Epithelial cell of proximal tubule (primary cell): Measurements from ENCODE around the gene PSD4. TPM values are rescaled to one million over a fixed set of nuclear protein-coding genes. Genes with fewer than 3 reads are reported as not detected.

Source experiments
- DNase-seq: peaks from one replicate; pipeline ENCODE4 v3.0.0-alpha.2; 2011; ENCODE audit warnings: low read depth
- H3K4me3 ChIP-seq: 2 replicates; pipeline ENCODE4 v1.5.1; 2011; ENCODE audit warnings: low read depth, mild to moderate bottlenecking, low read length
- total RNA-seq: library from RNA; depleted of rRNA; stranded (reverse); fragments of >200 nt; gene quantifications from 2 replicates; pipeline ENCODE4 v1.2.3, GENCODE V29; 2015
- TF ChIP-seq, protein P1 (sequence below): conservative IDR thresholded peaks from 2 replicates; pipeline ENCODE4 v1.5.1; 2012; ENCODE audit warnings: low read depth, mild to moderate bottlenecking, low read length

Gene PSD4
- total RNA-seq, 1 donor from 2014 or later = 7.3 TPM

DNA sequence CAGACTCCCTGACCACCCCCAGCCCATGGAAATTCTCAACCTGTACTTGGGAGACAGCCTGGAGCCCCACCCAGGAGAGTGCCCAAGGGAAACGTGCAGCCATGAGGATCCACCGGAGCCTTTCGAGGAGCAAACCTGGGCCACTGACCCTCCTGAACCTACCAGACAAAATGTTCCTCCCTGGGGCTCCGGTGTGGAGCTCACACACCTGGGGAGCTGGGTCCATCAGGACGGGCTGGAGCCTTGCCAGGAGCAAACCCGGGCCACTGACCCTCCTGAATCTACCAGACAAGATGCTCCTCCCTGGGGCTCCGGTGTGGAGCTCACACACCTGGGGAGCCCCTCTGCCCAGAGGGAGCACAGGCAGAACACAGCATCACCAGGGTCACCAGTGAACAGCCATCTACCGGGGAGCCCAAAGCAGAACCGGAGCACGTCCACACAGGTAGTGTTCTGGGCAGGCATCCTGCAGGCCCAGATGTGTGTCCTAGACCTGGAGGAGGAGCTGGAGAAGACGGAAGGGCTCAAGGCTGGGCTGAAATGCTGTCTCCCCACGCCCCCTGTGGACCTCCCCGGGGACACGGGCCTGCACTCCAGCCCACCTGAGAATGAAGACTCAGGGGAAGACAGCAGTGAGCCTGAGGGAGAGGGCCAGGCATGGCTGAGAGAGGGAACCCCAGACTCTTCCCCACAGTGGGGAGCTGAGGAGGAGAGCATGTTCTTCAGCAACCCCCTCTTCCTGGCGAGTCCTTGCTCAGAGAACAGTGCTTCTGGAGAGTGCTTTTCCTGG is 8.9 kb downstream of the PSD4 start:
- TF ChIP-seq, protein P1, sequence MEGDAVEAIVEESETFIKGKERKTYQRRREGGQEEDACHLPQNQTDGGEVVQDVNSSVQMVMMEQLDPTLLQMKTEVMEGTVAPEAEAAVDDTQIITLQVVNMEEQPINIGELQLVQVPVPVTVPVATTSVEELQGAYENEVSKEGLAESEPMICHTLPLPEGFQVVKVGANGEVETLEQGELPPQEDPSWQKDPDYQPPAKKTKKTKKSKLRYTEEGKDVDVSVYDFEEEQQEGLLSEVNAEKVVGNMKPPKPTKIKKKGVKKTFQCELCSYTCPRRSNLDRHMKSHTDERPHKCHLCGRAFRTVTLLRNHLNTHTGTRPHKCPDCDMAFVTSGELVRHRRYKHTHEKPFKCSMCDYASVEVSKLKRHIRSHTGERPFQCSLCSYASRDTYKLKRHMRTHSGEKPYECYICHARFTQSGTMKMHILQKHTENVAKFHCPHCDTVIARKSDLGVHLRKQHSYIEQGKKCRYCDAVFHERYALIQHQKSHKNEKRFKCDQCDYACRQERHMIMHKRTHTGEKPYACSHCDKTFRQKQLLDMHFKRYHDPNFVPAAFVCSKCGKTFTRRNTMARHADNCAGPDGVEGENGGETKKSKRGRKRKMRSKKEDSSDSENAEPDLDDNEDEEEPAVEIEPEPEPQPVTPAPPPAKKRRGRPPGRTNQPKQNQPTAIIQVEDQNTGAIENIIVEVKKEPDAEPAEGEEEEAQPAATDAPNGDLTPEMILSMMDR = no peak
- DNase-seq = no peak
- H3K4me3 ChIP-seq = no peak overlapping the region

DNA sequence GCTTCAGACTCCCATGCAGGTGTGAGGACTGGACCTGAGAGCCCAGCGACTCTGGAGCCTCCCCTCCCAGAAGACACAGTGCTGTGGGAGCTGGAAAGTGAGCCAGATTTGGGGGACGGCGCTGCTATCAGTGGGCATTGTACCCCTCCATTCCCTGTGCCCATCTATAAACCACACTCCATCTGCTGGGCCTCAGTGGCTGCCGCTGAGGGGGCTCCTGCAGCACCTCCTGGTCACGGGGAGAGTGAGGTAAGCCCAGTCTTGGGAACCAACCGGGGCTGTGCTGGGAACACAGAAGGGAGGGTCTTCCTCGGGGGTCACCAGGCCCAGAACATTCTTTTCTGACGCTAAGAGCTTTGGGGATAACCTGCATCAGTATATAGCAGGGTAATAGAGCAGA is 9.5 kb downstream of the PSD4 start:
- H3K4me3 ChIP-seq = no peak overlapping the region
- TF ChIP-seq, protein P1 = no peak
- no peak for DNase-seq

DNA sequence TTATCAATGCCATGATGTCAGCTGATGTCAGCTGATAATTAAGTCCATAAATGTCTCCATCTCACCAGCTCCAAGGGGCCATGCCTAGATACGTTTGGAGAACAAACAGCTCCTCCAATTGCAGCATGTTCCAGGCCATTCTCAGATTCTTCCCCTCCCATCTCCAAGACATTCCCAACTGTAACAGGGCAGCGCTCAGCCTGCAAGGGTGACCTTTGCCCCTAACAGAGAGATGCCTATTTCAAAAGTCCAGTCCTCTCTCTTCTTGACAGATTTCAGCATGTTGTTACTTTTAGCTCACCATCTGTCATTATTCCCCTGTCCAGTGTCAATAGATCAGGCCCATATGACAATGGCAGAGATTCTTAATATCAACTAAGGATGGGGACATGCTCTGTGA is 9.9 kb downstream of the PSD4 start:
- TF ChIP-seq, protein P1 = no peak
- no peak for DNase-seq
- H3K4me3 ChIP-seq = no peak overlapping the region

DNA sequence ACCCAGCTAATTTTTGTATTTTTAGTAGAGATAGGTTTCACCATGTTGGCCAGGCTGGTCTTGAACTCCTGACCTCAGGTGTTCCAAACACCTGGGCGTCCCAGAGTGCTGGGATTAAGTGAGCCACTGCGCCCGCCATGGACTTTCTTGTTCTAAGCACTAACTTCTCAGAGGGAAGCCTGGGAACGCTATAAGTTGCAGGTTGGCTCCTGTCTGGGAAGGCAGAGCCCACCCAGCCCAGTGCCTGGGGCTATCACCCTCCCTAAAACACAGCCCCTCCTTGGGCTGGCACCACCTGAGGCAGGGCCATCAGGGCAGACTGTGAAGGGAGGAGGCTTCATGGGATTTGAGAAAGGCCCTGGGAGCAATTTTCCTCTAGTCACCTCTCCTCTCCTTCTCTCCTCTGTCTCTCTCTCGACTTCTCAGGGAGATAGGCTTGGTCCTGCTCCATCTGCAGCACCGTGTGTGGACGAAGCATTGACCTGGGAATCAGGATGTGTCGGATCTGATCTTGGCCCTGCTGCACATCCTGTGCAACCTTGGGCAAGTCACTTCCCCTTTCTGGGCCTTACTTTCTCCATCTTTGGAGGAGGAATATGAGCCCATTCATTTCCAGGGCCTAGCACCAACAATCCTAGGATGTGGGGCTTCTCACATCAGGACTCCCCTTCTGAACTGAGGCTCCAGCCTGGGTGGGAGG is 10.9 kb downstream of the PSD4 start:
- no peak for DNase-seq
- no peak overlapping the region for H3K4me3 ChIP-seq
- TF ChIP-seq, protein P1 = no peak

DNA sequence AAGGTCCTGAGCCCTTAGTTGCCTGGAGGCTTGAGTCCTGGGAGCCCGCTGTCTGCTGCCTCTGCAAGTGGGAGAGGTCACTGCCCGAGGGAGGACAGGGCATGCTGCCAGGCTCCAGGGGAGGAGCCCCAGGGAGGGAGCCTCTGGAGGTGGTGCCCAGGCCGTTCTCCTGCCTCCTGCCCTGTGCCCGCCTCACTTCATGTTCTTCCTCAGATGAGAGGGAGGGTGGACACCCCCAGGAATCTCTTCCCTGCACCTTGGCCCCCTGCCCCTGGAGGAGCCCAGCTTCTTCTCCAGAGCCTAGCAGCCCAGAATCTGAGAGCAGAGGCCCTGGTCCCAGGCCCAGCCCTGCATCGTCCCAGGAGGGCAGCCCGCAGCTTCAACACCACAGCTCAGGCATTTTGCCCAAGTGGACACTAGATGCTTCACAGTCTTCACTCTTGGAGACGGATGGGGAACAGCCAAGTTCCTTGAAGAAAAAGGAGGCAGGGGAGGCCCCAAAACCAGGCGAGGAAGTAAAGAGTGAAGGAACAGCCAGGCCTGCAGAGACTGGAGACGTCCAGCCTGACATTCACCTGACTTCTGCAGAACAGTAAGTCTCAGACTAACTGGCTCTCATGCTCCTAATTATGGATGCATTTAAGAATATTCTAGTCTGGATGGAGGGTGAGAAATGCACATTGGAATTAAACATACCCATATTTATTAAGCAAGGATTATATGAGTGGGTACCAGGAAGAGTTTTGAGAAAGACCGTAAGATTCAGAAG is 12.1 kb downstream of the PSD4 start:
- TF ChIP-seq, protein P1 = no peak
- DNase-seq = no peak

DNA sequence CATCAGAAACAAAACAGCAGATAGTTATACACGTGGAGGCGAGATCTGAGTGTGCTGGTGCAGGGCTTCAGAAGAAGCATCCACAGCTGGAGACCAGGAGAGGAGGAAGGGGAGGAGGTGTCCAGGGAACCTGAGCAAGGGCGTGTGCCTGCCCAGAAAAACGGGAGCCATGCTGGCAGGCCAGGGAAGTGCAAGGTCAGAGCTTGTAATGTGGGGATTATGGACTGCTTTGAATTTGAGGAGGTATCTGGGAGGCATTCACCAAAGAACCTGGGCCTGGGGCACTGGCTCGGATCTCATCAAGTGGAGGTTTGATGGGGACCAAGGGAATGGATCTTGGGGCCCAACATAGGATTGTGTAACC is 12.6 kb downstream of the PSD4 start:
- TF ChIP-seq, protein P1 = no peak
- DNase-seq = no peak
- no peak overlapping the region for H3K4me3 ChIP-seq

More for the DNA sequence above, 12.1 kb downstream of the PSD4 start:
- H3K4me3 ChIP-seq = no peak overlapping the region
